HG03575 (cell line): ENCODE data around the gene DNAI1.
"Not testable (repeated sequence)": the region's sequence is repeated elsewhere in the genome, so short reads cannot be mapped to it uniquely, and the experiment has no call there.

ENCODE experiments used
- ATAC-seq: cut with Tn5 transposase; IDR thresholded peaks from one replicate; pipeline ENCODE4 v1.9.1; 2021; ENCODE audit not compliant: unreplicated experiment, insufficient number of reproducible peaks, low FRiP score; ENCODE audit errors: extremely low read depth

DNAI1 gene

GRCh38 chr9:34522091-34522887 lies 63.7 kb downstream of the DNAI1 start:
- ATAC-seq, result no peak

GRCh38 chr9:34522971-34523797 lies 64.6 kb downstream of the DNAI1 start, which contains the start of gene ENHO:
Gene ENHO, minus strand, starts transcription at chr9:34522990. Its CDS starts 1,295 bp downstream, at chr9:34521695.
- no peak for ATAC-seq

- no peak for ATAC-seq
Observed at GRCh38 chr9:34524349-34524748, 65.7 kb downstream of the DNAI1 start.

GRCh38 chr9:34526026-34526425 lies 67.4 kb downstream of the DNAI1 start:
- no peak for ATAC-seq

- not testable (repeated sequence) for ATAC-seq
Observed at GRCh38 chr9:34532041-34532440, 73.4 kb downstream of the DNAI1 start.

GRCh38 chr9:34536685-34537084 lies 78.1 kb downstream of the DNAI1 start:
- ATAC-seq, result no peak

- no peak for ATAC-seq
Observed at GRCh38 chr9:34540827-34541226, 82.2 kb downstream of the DNAI1 start.

DNA sequence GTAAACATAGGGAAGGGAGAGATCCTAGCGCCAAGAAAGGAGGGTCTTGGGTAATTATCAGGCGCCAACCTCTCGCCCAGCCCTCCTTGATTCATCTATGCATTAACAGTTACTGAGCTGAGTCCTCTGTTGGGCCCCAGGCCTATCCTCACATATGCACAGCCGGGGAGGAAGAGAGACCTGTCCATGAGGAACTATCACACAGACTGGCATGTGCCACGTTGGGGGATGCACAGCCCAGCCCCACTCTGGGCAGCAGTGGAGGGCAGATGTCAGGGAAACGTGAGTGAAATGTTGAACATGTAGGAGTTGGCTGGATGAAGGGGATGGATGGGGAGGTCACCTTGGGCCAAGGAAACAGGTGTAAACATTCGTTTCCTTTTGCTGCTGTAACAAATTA lies 82.9 kb downstream of the DNAI1 start:
- ATAC-seq, result no peak

DNA sequence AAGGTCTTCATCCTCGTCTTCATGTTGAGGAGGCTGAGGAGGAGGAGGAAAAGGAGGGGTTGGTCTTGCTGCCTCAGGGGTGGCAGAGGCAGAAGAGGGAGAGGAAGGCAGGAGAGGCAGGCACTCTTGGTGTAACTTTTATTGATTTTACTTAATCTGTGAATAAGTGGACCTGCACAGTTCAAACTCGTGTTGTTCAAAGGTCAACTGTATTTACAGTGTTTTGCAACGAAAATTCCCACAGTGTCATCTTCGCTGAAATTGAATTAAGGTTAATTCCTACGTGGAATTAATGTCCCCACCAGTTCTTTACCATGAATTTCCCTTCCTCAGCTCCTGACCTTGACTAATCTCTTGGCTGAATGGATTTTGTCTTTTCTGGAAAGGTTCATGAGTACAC lies 85.4 kb downstream of the DNAI1 start:
- no peak for ATAC-seq

- no peak for ATAC-seq
Observed at GRCh38 chr9:34545497-34545896, 86.9 kb downstream of the DNAI1 start.

- no peak for ATAC-seq
Observed at GRCh38 chr9:34546102-34546833, 87.7 kb downstream of the DNAI1 start.

DNA sequence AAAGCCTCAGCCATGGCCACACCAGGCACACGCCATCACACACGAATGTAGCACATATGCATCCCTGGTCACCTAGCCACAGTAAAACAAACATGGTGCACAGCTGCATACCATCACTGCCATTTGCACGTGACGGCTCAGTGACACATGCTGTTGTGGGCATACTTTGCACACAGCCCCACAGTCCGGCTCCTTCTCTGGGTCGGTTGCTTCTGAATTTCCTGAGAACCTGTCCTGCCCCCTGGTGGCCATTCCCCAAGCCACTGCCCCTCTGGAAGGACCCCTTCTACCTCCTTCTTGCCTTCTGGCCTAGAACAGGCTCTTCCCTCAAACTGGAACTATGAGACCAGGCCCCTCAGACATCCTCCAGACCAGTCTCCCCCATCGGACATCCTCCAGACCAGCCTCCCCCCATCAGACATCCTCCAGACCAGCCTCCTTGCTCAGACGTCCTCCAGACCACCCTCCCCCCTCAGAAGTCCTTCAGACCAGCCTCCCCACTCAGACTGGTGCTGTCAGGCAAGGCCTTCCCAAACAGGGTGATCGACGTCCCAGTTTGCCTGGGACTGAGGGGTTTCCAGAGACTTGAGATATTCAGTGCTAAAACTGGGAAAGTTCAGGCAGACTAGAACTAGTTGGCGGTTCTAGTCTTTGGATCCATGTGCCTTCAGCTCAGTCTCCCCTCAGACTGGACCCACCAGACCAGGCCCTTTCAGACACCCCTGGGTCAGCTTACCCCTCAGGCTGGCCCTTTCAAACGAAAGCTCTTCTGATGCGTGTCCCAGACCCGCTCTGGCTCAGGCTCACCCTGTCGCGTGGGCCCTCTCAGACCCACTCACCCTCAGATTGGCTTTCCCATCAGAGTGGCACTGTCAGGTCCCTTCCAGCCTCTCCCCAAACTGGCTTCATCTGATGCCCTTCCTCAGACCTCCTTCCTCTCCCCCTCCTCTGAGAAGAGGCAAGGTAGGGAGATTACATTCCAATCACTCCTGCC lies 88.5 kb downstream of the DNAI1 start:
- no peak for ATAC-seq

DNA sequence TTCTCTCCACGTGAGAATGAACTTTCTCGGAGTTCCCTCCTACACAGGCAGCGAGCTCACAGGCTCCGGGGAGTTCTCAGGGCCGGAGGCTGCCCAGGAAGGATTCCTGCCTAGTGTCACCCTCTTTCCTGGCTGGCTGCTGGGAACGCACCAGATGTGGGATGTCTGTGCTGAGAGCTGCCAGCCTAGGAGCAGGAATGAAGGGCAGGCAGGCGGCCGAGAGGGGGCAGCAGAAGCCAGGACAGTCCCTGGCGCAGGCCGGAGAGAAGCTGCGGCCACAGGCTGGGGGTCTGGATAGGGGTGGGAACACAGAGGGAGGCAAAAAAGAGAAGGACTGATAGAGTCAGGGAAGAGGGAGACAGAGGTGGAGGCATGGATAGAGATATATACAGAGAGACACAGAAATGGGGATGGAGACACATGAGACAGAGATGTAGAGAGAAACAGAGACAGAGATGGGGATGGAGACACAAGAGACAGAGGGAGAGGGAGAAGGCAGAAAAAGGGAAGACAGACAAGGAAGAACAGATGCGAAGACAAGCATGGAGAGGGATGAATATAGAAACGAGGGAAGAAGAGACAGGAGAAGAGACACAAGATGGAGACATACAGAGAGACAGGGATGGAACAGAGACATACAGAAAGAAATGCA lies 89.5 kb downstream of the DNAI1 start:
- no peak for ATAC-seq

DNA sequence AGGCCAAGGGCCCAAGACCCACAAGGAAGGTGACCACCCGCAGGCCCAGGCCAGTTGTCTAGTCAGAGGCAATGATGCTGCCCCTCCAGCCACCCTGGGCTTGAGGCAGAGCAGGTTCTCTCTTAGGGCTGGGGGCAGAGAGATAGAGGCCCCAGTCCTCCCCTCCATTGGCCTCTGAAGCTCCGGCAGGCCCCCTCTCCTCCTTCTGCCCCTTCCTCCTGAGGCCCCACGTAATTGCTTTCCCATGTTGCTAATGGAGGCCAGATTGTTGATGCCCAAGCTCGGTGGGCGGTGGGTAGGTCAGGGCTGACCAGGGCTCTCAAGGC lies 90.8 kb downstream of the DNAI1 start:
- ATAC-seq, result no peak

GRCh38 chr9:34550016-34550680 lies 91.5 kb downstream of the DNAI1 start:
- ATAC-seq, result no peak

- no peak for ATAC-seq
Observed at GRCh38 chr9:34550681-34551270, 92.2 kb downstream of the DNAI1 start.
